HCT116 (cell line): ENCODE measurements around the gene DHRS12. TPM values are rescaled to one million over a fixed set of nuclear protein-coding genes. Genes with fewer than 3 reads are reported as not detected.

Source experiments
- ATAC-seq: fragments of 200-7000 bp; cut with Tn5 transposase; 2 replicates; pipeline ENCODE4 v1.9.1; 2020; ENCODE audit warnings: mild to moderate bottlenecking, moderate library complexity
- BruUV-seq: library from RNA; stranded (reverse); fragments of 400-500 nt; replicated peaks from 2 replicates; lab custom pipeline; 2021; lab: Mats Ljungman, UMichigan
- CTCF ChIA-PET: fragments of 300-600 bp; sonication (Branson Sonifier 250); formaldehyde crosslinking; loops from one replicate; lab custom pipeline; 2021; ENCODE audit warnings: antibody characterized with exemption; lab: Charles Lee
- POLR2A ChIA-PET: fragments of 300-600, 350-600 bp; sonication (Branson Sonifier 250); formaldehyde crosslinking; loops from one replicate; lab custom pipeline; 2021; ENCODE audit warnings: antibody characterized with exemption; lab: Charles Lee
- RAD21 ChIA-PET, 2 experiments: fragments of 300-600 bp; sonication (Branson Sonifier 250); formaldehyde crosslinking; loops; one replicate each; lab custom pipeline; 2023; ENCODE audit warnings: low total read pairs in 2 of 2; ENCODE audit not compliant: uncharacterized antibody in 2 of 2, unreplicated experiment in 2 of 2, low non-redundant PET in 1 of 2; lab: Charles Lee
- DNase-seq: peaks from one replicate; pipeline ENCODE4 v3.0.0-alpha.2; 2010; ENCODE audit warnings: low read depth, low spot score
- H2AFZ ChIP-seq: fragments of 200-600 bp; shearing (Covaris generic), sonication (generic); 2 replicates; pipeline ENCODE4 v1.6.1; 2017; ENCODE audit warnings: low read depth, mixed run types, mixed read lengths, antibody characterized with exemption, low read length; ENCODE audit not compliant: poor library complexity, severe bottlenecking
- H3K27ac ChIP-seq: 2 replicates; pipeline ENCODE4 v1.5.1; 2012; ENCODE audit warnings: low read depth, low read length
- H3K27me3 ChIP-seq: fragments of 200-600 bp; sonication (generic); 2 replicates; pipeline ENCODE4 v1.6.1; 2016; ENCODE audit warnings: mixed run types, low read length, mixed read lengths; ENCODE audit not compliant: insufficient read depth
- H3K36me3 ChIP-seq, 2 experiments: fragments of 200-500 bp in 1 of 2; fragments of 200-600 bp in 1 of 2; sonication (Bioruptor generic) in 1 of 2; sonication (generic) in 1 of 2; 2 replicates each; pipeline versions ENCODE4 v1.5.1 to v1.6.1; 2014 to 2016; ENCODE audit warnings: low read length in 2 of 2, inconsistent platforms in 1 of 2, mixed read lengths in 1 of 2, mixed run types in 1 of 2; ENCODE audit not compliant: insufficient read depth in 2 of 2, control insufficient read depth in 1 of 2
- H3K4me1 ChIP-seq, 2 experiments: fragments of 200-600 bp in 1 of 2; sonication (generic) in 1 of 2; 2 replicates each; pipeline versions ENCODE4 v1.5.1 to v1.6.1; 2012 to 2017; ENCODE audit warnings: low read length in 2 of 2, inconsistent platforms in 1 of 2, mild to moderate bottlenecking in 1 of 2, mixed read lengths in 1 of 2, mixed run types in 1 of 2, moderate library complexity in 1 of 2; ENCODE audit not compliant: insufficient read depth in 2 of 2, control insufficient read depth in 1 of 2
- H3K4me2 ChIP-seq: fragments of 200-600 bp; sonication (generic); 2 replicates; pipeline ENCODE4 v1.6.1; 2017; ENCODE audit warnings: mixed run types, low read length, mixed read lengths
- H3K4me3 ChIP-seq, 2 experiments: fragments of 200-600 bp in 1 of 2; sonication (generic) in 1 of 2; replicated peaks in 1 of 2; 2 replicates each; pipeline ENCODE4 v1.5.1; 2011 to 2016; ENCODE audit warnings: low read length in 2 of 2, control low read depth in 1 of 2, low read depth in 1 of 2, mild to moderate bottlenecking in 1 of 2, mixed read lengths in 1 of 2, mixed run types in 1 of 2
- H3K79me2 ChIP-seq: fragments of 200-600 bp; sonication (generic); 2 replicates; pipeline ENCODE4 v1.6.1; 2017; ENCODE audit warnings: mild to moderate bottlenecking, mixed run types, low read length, moderate library complexity, mixed read lengths; ENCODE audit not compliant: insufficient read depth
- H3K9ac ChIP-seq: fragments of 200-600 bp; sonication (generic); 2 replicates; pipeline ENCODE4 v1.6.1; 2016; ENCODE audit warnings: low read length, mixed read lengths
- H3K9me2 ChIP-seq: fragments of 200-600 bp; sonication (generic), shearing (Covaris generic); 2 replicates; pipeline ENCODE4 v1.6.1; 2017; ENCODE audit warnings: mixed run types, mild to moderate bottlenecking, moderate library complexity; ENCODE audit not compliant: insufficient read depth
- H3K9me3 ChIP-seq, 2 experiments: fragments of 200-500 bp in 1 of 2; fragments of 200-600 bp in 1 of 2; sonication (Bioruptor generic) in 1 of 2; sonication (generic) in 1 of 2; 2 replicates each; pipeline ENCODE4 v1.6.1; 2014 to 2017; ENCODE audit warnings: low read length in 2 of 2, mixed read lengths in 2 of 2, inconsistent platforms in 1 of 2, low read depth in 1 of 2, mild to moderate bottlenecking in 1 of 2, mixed run types in 1 of 2, moderate library complexity in 1 of 2; ENCODE audit not compliant: control insufficient read depth in 1 of 2, insufficient read depth in 1 of 2
- H4K20me1 ChIP-seq: fragments of 200-600 bp; sonication (generic), shearing (Covaris generic); 2 replicates; pipeline ENCODE4 v1.6.1; 2017; ENCODE audit warnings: mixed run types, mild to moderate bottlenecking, moderate library complexity; ENCODE audit not compliant: insufficient read depth
- ATF3 ChIP-seq: IDR thresholded peaks from 2 replicates; pipeline ENCODE4 v1.6.1; 2012
- CBX3 ChIP-seq: IDR thresholded peaks from 2 replicates; pipeline ENCODE4 v1.6.1; 2012; ENCODE audit warnings: low read depth
- CEBPB ChIP-seq: IDR thresholded peaks from 2 replicates; pipeline ENCODE4 v1.6.1; 2012; ENCODE audit warnings: low read depth
- CTCF ChIP-seq, 3 experiments: fragments of 200-600 bp in 1 of 3; sonication (generic) in 1 of 3; IDR thresholded peaks in 2 of 3; conservative IDR thresholded peaks in 1 of 3; 2 replicates each; pipeline ENCODE4 v1.5.1; 2012 to 2017; ENCODE audit warnings: low read depth in 2 of 3, low read length in 2 of 3, antibody characterized with exemption in 1 of 3, borderline replicate concordance in 1 of 3, control low read depth in 1 of 3, mild to moderate bottlenecking in 1 of 3, mixed read lengths in 1 of 3, mixed run types in 1 of 3, moderate library complexity in 1 of 3; ENCODE audit not compliant: insufficient read depth in 1 of 3
- EGR1 ChIP-seq: IDR thresholded peaks from 2 replicates; pipeline ENCODE4 v1.6.1; 2012; ENCODE audit warnings: low read depth
- EZH2 ChIP-seq: fragments of 200-600 bp; sonication (generic); IDR thresholded peaks from 2 replicates; pipeline ENCODE4 v1.6.1; 2017; ENCODE audit warnings: antibody characterized with exemption, mixed run types
- FOSL1 ChIP-seq: IDR thresholded peaks from 2 replicates; pipeline ENCODE4 v1.6.1; 2012; ENCODE audit warnings: low read depth
- JUND ChIP-seq: IDR thresholded peaks from 2 replicates; pipeline ENCODE4 v1.6.1; 2012
- MAX ChIP-seq: IDR thresholded peaks from 2 replicates; pipeline ENCODE4 v1.6.1; 2012
- POLR2A ChIP-seq: IDR thresholded peaks from 2 replicates; pipeline ENCODE4 v1.7.0; 2011; ENCODE audit warnings: borderline replicate concordance; ENCODE audit not compliant: insufficient read depth, insufficient read length; ENCODE audit errors: extremely low read depth
- POLR2AphosphoS5 ChIP-seq: IDR thresholded peaks from 2 replicates; pipeline ENCODE4 v1.6.1; 2011; ENCODE audit warnings: mild to moderate bottlenecking, low read depth, low read length, moderate library complexity
- REST ChIP-seq: IDR thresholded peaks from 2 replicates; pipeline ENCODE4 v1.6.1; 2012; ENCODE audit warnings: low read depth
- SP1 ChIP-seq: IDR thresholded peaks from 2 replicates; pipeline ENCODE4 v1.6.1; 2012; ENCODE audit warnings: low read depth
- SRF ChIP-seq: IDR thresholded peaks from 2 replicates; pipeline ENCODE4 v1.6.1; 2012; ENCODE audit warnings: low read depth
- ZBTB33 ChIP-seq: IDR thresholded peaks from 2 replicates; pipeline ENCODE4 v1.6.1; 2011; ENCODE audit warnings: mild to moderate bottlenecking, low read length, moderate library complexity; ENCODE audit not compliant: insufficient replicate concordance; ENCODE audit errors: extremely low read depth
- ZFX ChIP-seq: fragments of 450-650 bp; IDR thresholded peaks from 2 replicates; pipeline ENCODE4 v1.6.1; 2017
- ZNF274 ChIP-seq: fragments of 200-500 bp; sonication (Bioruptor generic); IDR thresholded peaks from 2 replicates; pipeline ENCODE4 v1.6.1; 2014; ENCODE audit warnings: mild to moderate bottlenecking, low read depth, low read length, inconsistent platforms
- intact Hi-C: fragments of 100-400 bp; cut with micrococcal nuclease; formaldehyde crosslinking; loops from 2 replicates; pipeline ENCODE4 v1.10.0; 2022
- total RNA-seq: library from RNA; stranded (reverse); gene quantifications from one replicate; pipeline ENCODE4 v1.2.1, GENCODE V29; 2021; ENCODE audit not compliant: unreplicated experiment

Gene DHRS12
- total RNA-seq, 1 experiment from 2014 or later, result 3.9 TPM

- H3K9me3 ChIP-seq, result no peaks in the 10 kb centered on the region
- DNase-seq, result no peak
- H3K79me2 ChIP-seq, result no peaks in the 10 kb centered on the region
- no peak for TF ChIP-seq EGR1
- no peak for TF ChIP-seq SP1
- TF ChIP-seq MAX, result no peak
- TF ChIP-seq EZH2, result no peak
- no peak for TF ChIP-seq POLR2A
- no peak for TF ChIP-seq CTCF (IDR thresholded peaks at IDR 0.05 in 2 of 3, conservative IDR thresholded peaks at IDR 0.05 in 1 of 3; ENCODE audit: borderline replicate concordance in 1 of 3, insufficient read depth in 1 of 3, low read depth in 2 of 3, low read length in 2 of 3)
- TF ChIP-seq POLR2AphosphoS5, result no peak
- no peak for TF ChIP-seq REST
- TF ChIP-seq ZFX, result no peak
- no peak for TF ChIP-seq JUND
- TF ChIP-seq ZNF274, result no peak
- TF ChIP-seq ZBTB33, result no peak
- TF ChIP-seq SRF, result no peak
- no peak for TF ChIP-seq FOSL1
- TF ChIP-seq CBX3, result no peak
- no peak for TF ChIP-seq CEBPB
- no peak for TF ChIP-seq ATF3
- BruUV-seq, result no TSS peak
- RAD21 ChIA-PET, result no interaction called here
- H3K27ac ChIP-seq, result no peak overlapping the region
- H3K9ac ChIP-seq, result no peak overlapping the region
- CTCF ChIA-PET, result no interaction called here
- no peaks in the 10 kb centered on the region for H3K9me2 ChIP-seq
- H3K4me1 ChIP-seq, result 0 out of 4 replicates have a peak, but pooled peaks cover 0 to 4% of the 10 kb centered on the region in 2 experiments
- H3K4me3 ChIP-seq, result no peak overlapping the region
- no peak overlapping the region for H3K4me2 ChIP-seq
- H2AFZ ChIP-seq, result no peak overlapping the region
- H3K27me3 ChIP-seq, result no peaks in the 10 kb centered on the region
- no peak for ATAC-seq
- POLR2A ChIA-PET, result no interaction called here
- intact Hi-C loops, result no loop called here
- no peaks in the 10 kb centered on the region for H4K20me1 ChIP-seq
- H3K36me3 ChIP-seq, result no peaks in the 10 kb centered on the region
Observed at GRCh38 chr13:51726446-51727193, 77.3 kb downstream of the DHRS12 start.
